ENCODE data around the gene TUBB3. TPM values are rescaled to one million over a fixed set of nuclear protein-coding genes. Genes with fewer than 3 reads are reported as not detected.

TUBB3 gene
- total RNA-seq, 1 experiment from 2014 or later, result 79.6 TPM

- Histone ChIP-seq H3K36me3 (ENCODE audit: low read depth) (no peaks in the 10 kb centered on the region), H3K4me1 (replicated peaks; ENCODE audit: insufficient read depth) (no peaks in the 10 kb centered on the region), H4K20me1 (ENCODE audit: insufficient read depth) (no peaks in the 10 kb centered on the region), H3F3A (ENCODE audit: insufficient read depth, low read depth) (no peaks in the 10 kb centered on the region), H2AFZ (no peak overlapping the region), H3K4me2 (no peak overlapping the region), H3K9me2 (ENCODE audit: insufficient read depth) (no peaks in the 10 kb centered on the region), H3K9me3 (ENCODE audit: insufficient read depth, low read depth) (no peaks in the 10 kb centered on the region), H3K27me3 (ENCODE audit: insufficient read depth, low read depth) (peaks cover 31% of the 10 kb centered on the region), H3K79me2 (ENCODE audit: low read depth) (no peaks in the 10 kb centered on the region), H3K27ac (no peak overlapping the region), H3K4me3 (no peak overlapping the region)
- no peak for DNase-seq
- BruUV-seq (replicated peaks), result no TSS peak
- POLR2A ChIA-PET (ENCODE audit: unreplicated experiment), result no interaction called here
- TF ChIP-seq EZH2 (IDR thresholded peaks at IDR 0.05; ENCODE audit: low read depth) (no peak), CTCF (conservative IDR thresholded peaks at IDR 0.05) (no peak)
- intact Hi-C loops (cut with micrococcal nuclease; ENCODE audit: unreplicated experiment), result loop anchor here (2.0 kb wide), 1 partner anchor 18 kb away; no protein-coding TSS in a partner anchor
- CTCF ChIA-PET, result interaction anchor here (0.5 kb wide), 1 partner anchor 312 kb away, joined by 3 read pairs; no protein-coding TSS in a partner anchor
Measured at GRCh38 chr16:89944773-89945172, 21.6 kb downstream of the TUBB3 start.

- Histone ChIP-seq H3K9me2 (ENCODE audit: insufficient read depth) (no peaks in the 10 kb centered on the region), H3F3A (ENCODE audit: insufficient read depth, low read depth) (no peaks in the 10 kb centered on the region), H3K4me3 (no peak overlapping the region), H3K36me3 (ENCODE audit: low read depth) (no peaks in the 10 kb centered on the region), H2AFZ (no peak overlapping the region), H4K20me1 (ENCODE audit: insufficient read depth) (no peaks in the 10 kb centered on the region), H3K27me3 (ENCODE audit: insufficient read depth, low read depth) (peaks cover 31% of the 10 kb centered on the region), H3K27ac (no peak overlapping the region), H3K79me2 (ENCODE audit: low read depth) (no peaks in the 10 kb centered on the region), H3K4me2 (no peak overlapping the region), H3K9me3 (ENCODE audit: insufficient read depth, low read depth) (no peaks in the 10 kb centered on the region), H3K4me1 (replicated peaks; ENCODE audit: insufficient read depth) (no peaks in the 10 kb centered on the region)
- peak in 1 of 2 experiments; percentile 53 for DNase-seq
- intact Hi-C loops (cut with micrococcal nuclease; ENCODE audit: unreplicated experiment), result loop anchor here (2.0 kb wide), 1 partner anchor 19 kb away; no protein-coding TSS in a partner anchor
- no TSS peak for BruUV-seq (replicated peaks)
- POLR2A ChIA-PET (ENCODE audit: unreplicated experiment), result no interaction called here
- CTCF ChIA-PET, result no interaction called here
- TF ChIP-seq EZH2 (IDR thresholded peaks at IDR 0.05; ENCODE audit: low read depth) (no peak), CTCF (conservative IDR thresholded peaks at IDR 0.05) (peak; percentile 41; the same call in 1 of the 2 replicates)
Measured at GRCh38 chr16:89945654-89946053, 22.5 kb downstream of the TUBB3 start.

GRCh38 chr16:89946515-89946914 lies 23.4 kb downstream of the TUBB3 start:
- H3K4me2 ChIP-seq, result no peak overlapping the region
- DNase-seq, result no peak
- CTCF ChIA-PET, result no interaction called here
- BruUV-seq (replicated peaks), result no TSS peak
- POLR2A ChIA-PET (ENCODE audit: unreplicated experiment), result no interaction called here
- H3K36me3 ChIP-seq (ENCODE audit: low read depth), result no peaks in the 10 kb centered on the region
- TF ChIP-seq CTCF (conservative IDR thresholded peaks at IDR 0.05) (no peak), EZH2 (IDR thresholded peaks at IDR 0.05; ENCODE audit: low read depth) (no peak)
- H4K20me1 ChIP-seq (ENCODE audit: insufficient read depth), result no peaks in the 10 kb centered on the region
- peaks cover 30% of the 10 kb centered on the region for H3K27me3 ChIP-seq (ENCODE audit: insufficient read depth, low read depth)
- no peak overlapping the region for H2AFZ ChIP-seq
- intact Hi-C loops (cut with micrococcal nuclease; ENCODE audit: unreplicated experiment), result no loop called here
- H3K79me2 ChIP-seq (ENCODE audit: low read depth), result no peaks in the 10 kb centered on the region
- H3K4me3 ChIP-seq, result no peak overlapping the region
- no peaks in the 10 kb centered on the region for H3K4me1 ChIP-seq (replicated peaks; ENCODE audit: insufficient read depth)
- no peaks in the 10 kb centered on the region for H3K9me3 ChIP-seq (ENCODE audit: insufficient read depth, low read depth)
- no peak overlapping the region for H3K27ac ChIP-seq
- no peaks in the 10 kb centered on the region for H3K9me2 ChIP-seq (ENCODE audit: insufficient read depth)
- no peaks in the 10 kb centered on the region for H3F3A ChIP-seq (ENCODE audit: insufficient read depth, low read depth)

Data from PC-9 (cell line).